Large intestine (tissue), 3 donors: ENCODE measurements around the gene PRTN3. TPM values are rescaled to one million over a fixed set of nuclear protein-coding genes. Genes with fewer than 3 reads are reported as not detected.

ENCODE experiments used
- DNase-seq, 2 donors: peaks; one replicate each; pipeline versions ENCODE4 v3.0.0 to v3.0.0-alpha.2; 2013
- H3K27ac ChIP-seq: one replicate; pipeline ENCODE4 v1.5.1; 2013; ENCODE audit warnings: low read length
- H3K27me3 ChIP-seq: 2 replicates; pipeline ENCODE4 v1.6.1; 2013; ENCODE audit warnings: low read length; ENCODE audit not compliant: control insufficient read depth, insufficient read depth
- H3K36me3 ChIP-seq: 2 replicates; pipeline ENCODE4 v1.6.1; 2013; ENCODE audit warnings: low read length; ENCODE audit not compliant: control insufficient read depth, insufficient read depth
- H3K4me1 ChIP-seq: one replicate; pipeline ENCODE4 v1.6.1; 2013; ENCODE audit warnings: low read length; ENCODE audit not compliant: control insufficient read depth, insufficient read depth
- H3K4me3 ChIP-seq: one replicate; pipeline ENCODE4 v1.5.1; 2013; ENCODE audit warnings: low read length
- H3K9me3 ChIP-seq: one replicate; pipeline ENCODE4 v1.6.1; 2013; ENCODE audit warnings: mild to moderate bottlenecking, low read depth, low read length, moderate library complexity; ENCODE audit not compliant: control insufficient read depth
- WGBS: methylation state at CpG from one replicate; pipeline ENCODE4 v1.1.5; 2013; ENCODE audit warnings: low lambda C conversion rate; ENCODE audit not compliant: insufficient coverage; 5-methylcytosine and 5-hydroxymethylcytosine counted together
- polyA plus RNA-seq: library from polyadenylated mRNA; unstranded; fragments of 120-200 nt; gene quantifications from one replicate; pipeline ENCODE4 v1.2.1, GENCODE V29; 2013

The PRTN3 gene
- polyA plus RNA-seq, 1 donor = 0.22 TPM

GRCh38 chr19:803686-804418 lies 36.9 kb upstream of the PRTN3 start:
- peak in 1 of 2 donors; percentile 9 for DNase-seq
- H3K4me1 ChIP-seq = peaks cover 40% of the 10 kb centered on the region
- peaks cover 95% of the 10 kb centered on the region for H3K36me3 ChIP-seq
- peaks cover 15% of the 10 kb centered on the region for H3K9me3 ChIP-seq
- no peaks in the 10 kb centered on the region for H3K27me3 ChIP-seq
- no CpG with 5 or more reads among the region's 31 CpGs for WGBS
- no peak overlapping the region for H3K27ac ChIP-seq
- no peak overlapping the region for H3K4me3 ChIP-seq

GRCh38 chr19:804419-805165 lies 36.2 kb upstream of the PRTN3 start:
- WGBS = no CpG with 5 or more reads among the region's 53 CpGs
- peaks cover 95% of the 10 kb centered on the region for H3K36me3 ChIP-seq
- H3K27me3 ChIP-seq = no peaks in the 10 kb centered on the region
- DNase-seq = peak in 1 of 2 donors; percentile 2
- H3K27ac ChIP-seq = no peak overlapping the region
- no peak overlapping the region for H3K4me3 ChIP-seq
- H3K9me3 ChIP-seq = peaks cover 15% of the 10 kb centered on the region
- peaks cover 36% of the 10 kb centered on the region for H3K4me1 ChIP-seq

GRCh38 chr19:805166-805551 lies 35.6 kb upstream of the PRTN3 start:
- no CpG with 5 or more reads among the region's 33 CpGs for WGBS
- H3K27ac ChIP-seq = no peak overlapping the region
- peak in 1 of 2 donors; percentile 1 for DNase-seq
- peaks cover 15% of the 10 kb centered on the region for H3K9me3 ChIP-seq
- peaks cover 97% of the 10 kb centered on the region for H3K36me3 ChIP-seq
- no peak overlapping the region for H3K4me3 ChIP-seq
- no peaks in the 10 kb centered on the region for H3K27me3 ChIP-seq
- H3K4me1 ChIP-seq = peaks cover 31% of the 10 kb centered on the region

GRCh38 chr19:805600-806550 lies 34.9 kb upstream of the PRTN3 start:
- WGBS = no CpG with 5 or more reads among the region's 93 CpGs
- H3K9me3 ChIP-seq = peaks cover 16% of the 10 kb centered on the region
- peaks cover 97% of the 10 kb centered on the region for H3K36me3 ChIP-seq
- H3K27me3 ChIP-seq = no peaks in the 10 kb centered on the region
- no peak overlapping the region for H3K27ac ChIP-seq
- H3K4me1 ChIP-seq = peaks cover 25% of the 10 kb centered on the region
- peak in 1 of 2 donors; percentile 1 for DNase-seq
- no peak overlapping the region for H3K4me3 ChIP-seq

- H3K4me3 ChIP-seq = no peak overlapping the region
- peak in 1 of 2 donors; percentile 3 for DNase-seq
- H3K9me3 ChIP-seq = peaks cover 20% of the 10 kb centered on the region
- H3K27ac ChIP-seq = no peak overlapping the region
- no CpG with 5 or more reads among the region's 34 CpGs for WGBS
- H3K36me3 ChIP-seq = peaks cover 96% of the 10 kb centered on the region
- H3K27me3 ChIP-seq = no peaks in the 10 kb centered on the region
- H3K4me1 ChIP-seq = peaks cover 14% of the 10 kb centered on the region
Measured at GRCh38 chr19:806815-807421, 33.9 kb upstream of the PRTN3 start.

GRCh38 chr19:807627-808422 lies 33.0 kb upstream of the PRTN3 start:
- H3K4me3 ChIP-seq = no peak overlapping the region
- H3K27ac ChIP-seq = no peak overlapping the region
- DNase-seq = peak in 1 of 2 donors; percentile 2
- WGBS = 91% methylated on average over 10 of the region's 44 CpGs
- no peaks in the 10 kb centered on the region for H3K27me3 ChIP-seq
- H3K36me3 ChIP-seq = peaks cover 89% of the 10 kb centered on the region
- peaks cover 20% of the 10 kb centered on the region for H3K9me3 ChIP-seq
- H3K4me1 ChIP-seq = peaks cover 5% of the 10 kb centered on the region

GRCh38 chr19:808423-808775 lies 32.4 kb upstream of the PRTN3 start:
- Histone ChIP-seq H3K4me1 (no peaks in the 10 kb centered on the region), H3K9me3 (peaks cover 19% of the 10 kb centered on the region), H3K36me3 (peaks cover 84% of the 10 kb centered on the region), H3K27me3 (no peaks in the 10 kb centered on the region), H3K4me3 (no peak overlapping the region), H3K27ac (no peak overlapping the region)
- WGBS = no CpG with 5 or more reads among the region's 26 CpGs
- DNase-seq = peak in 1 of 2 donors; percentile 2

GRCh38 chr19:810077-810855 lies 30.5 kb upstream of the PRTN3 start:
- H3K4me1 ChIP-seq = no peaks in the 10 kb centered on the region
- peaks cover 69% of the 10 kb centered on the region for H3K36me3 ChIP-seq
- no peak overlapping the region for H3K27ac ChIP-seq
- peak in 1 of 2 donors; percentile 3 for DNase-seq
- H3K27me3 ChIP-seq = no peaks in the 10 kb centered on the region
- peaks cover 30% of the 10 kb centered on the region for H3K9me3 ChIP-seq
- WGBS = no CpG with 5 or more reads among the region's 30 CpGs
- no peak overlapping the region for H3K4me3 ChIP-seq
